ENCODE results near the gene KCNA10. TPM values are rescaled to one million over a fixed set of nuclear protein-coding genes. Genes with fewer than 3 reads are reported as not detected.

Gene KCNA10
- polyA plus RNA-seq, 1 donor, result 0.40 TPM

DNA sequence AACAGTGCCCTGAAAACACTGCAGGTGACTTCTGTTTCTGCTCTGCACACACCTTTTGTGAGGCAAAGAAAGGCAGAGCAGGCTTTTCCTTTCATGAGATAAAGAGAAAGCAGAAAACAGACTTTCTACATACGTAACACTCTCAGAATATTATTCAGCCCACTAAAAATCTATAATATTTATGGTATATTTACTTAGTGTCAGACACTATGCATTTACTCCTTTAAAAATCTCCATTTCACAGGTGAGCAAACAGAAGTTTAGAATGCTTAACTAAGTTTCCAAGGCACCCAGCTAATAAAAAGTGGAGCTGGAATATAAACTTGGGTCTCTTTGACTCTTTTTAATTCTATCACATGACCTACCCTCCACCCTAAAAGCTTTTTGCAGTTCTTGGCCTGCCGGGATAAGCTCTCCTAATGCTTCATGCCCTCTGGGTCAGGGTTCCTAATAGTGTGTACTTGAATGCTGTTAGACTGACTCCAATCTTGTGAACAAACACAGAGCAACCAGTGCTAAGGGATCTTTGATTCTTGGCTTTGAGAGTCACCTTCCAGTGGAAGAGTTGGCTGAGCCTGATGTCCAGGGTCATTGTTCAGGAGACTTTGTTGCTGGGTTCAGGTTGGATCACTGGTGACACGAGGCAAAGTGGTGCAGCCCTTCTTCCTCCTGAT lies 40.9 kb downstream of the KCNA10 start:
- DNase-seq (ENCODE audit: low read depth), result no peak

DNA sequence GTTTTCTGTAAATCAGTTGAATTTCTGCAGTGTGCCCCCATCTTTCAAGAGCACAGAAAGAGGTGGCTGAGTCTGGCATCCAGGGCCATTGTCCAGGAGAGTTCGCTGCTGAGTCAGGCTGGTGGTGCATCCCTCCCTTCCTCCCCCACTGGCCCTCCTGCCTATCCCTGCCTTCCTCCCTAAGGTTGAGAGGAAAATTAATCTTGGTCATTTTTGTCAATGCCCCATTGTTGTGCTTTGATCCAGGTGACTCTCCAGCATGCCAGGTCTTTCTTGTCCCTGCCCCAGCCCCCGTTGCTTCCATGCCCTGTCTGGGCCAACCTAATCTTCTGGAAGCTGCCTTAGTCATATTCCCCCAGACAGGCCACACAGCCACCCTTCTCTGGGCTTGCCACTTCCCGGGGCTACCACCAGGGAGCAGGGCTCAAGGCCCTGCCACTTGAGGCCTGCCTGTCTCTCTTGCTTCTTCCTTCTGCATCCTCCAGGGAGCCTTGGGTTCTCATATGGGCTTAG lies 41.5 kb downstream of the KCNA10 start:
- no peak for DNase-seq (ENCODE audit: low read depth)

DNA sequence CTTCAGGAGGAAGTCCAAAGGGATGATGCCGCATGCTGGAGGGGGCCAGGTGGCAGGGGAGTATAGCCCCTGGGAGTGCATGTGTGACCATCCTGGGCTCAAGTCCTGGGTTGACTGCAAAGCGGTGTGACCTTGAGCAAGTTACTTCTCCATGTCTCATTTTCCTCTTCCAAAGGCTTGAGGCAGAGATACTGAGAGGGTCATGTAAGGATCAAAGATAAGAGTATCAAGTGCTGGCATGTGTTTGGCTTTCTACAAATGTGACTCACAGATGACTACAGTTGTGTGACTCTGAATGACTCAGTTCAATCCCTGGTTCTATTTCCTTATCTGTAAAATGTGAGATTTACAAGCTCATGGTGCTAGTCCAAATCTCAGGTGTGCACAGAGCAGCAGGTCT lies 41.9 kb downstream of the KCNA10 start:
- DNase-seq (ENCODE audit: low read depth), result no peak

DNA sequence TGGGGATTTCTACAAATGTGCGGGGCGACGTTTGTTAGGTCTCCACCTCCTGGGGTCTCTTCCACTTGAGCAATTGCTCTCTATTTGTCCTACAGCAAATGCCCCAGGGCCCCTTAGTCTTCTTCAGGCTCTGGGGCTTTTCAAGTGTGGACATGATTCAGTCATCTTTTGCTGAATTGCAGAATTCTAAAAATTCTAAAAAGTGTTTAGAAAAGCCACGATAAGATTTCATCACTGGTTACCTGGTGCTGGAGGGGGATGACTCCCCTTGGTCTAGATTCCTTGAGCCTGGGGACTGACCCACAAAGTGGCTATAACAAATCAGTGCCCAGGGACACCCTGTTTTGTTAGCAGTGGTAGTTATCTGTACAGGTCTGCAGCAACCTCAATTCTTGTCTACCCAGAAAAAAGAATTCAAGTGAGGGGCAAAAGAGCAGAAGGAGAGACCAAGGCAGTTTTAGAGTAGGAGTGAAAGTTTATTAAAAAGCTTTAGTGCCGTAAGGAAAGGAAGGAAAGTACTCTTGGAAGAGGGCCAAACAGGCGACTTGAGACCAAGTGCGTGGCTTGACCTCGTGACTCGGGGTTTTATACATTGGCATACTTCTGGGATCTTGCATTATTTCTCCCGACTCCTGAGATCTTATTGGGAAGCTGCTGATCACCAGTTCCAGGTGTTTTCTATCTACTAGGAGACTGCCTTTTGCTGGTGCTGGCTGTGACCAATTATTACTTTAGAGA lies 42.8 kb downstream of the KCNA10 start:
- DNase-seq (ENCODE audit: low read depth), result no peak

DNA sequence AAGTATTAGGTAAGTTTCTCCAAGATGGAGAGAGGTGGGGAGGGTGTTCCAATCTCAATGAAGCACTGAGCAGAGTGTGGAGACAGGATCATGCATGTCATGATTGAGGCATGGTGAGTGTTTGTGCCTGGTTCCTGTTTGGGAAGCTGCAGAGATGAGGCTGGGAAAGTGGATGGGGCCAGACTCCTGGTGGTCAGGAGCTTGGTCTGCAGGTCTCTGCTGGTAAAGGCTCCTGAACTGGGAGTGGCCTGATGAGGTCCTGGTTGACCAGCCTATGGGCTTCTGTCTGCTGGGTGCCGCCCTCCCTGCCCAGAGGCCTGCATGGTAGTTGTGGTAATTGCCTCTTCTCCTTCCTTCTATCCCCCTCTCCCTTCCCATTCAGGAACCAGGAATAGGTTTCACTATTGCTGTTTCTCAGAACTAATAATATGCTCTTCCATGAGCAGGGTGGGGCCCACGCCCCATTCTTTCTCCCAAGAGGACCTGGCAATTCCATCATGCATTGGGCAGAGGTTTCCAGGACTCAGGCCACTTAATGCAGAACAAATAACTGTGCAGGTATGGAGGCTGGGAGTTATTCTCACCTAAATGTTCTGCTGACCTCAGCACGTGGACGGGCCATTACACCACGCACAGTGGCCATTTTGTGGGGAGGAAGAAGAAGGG lies 43.5 kb downstream of the KCNA10 start:
- DNase-seq (ENCODE audit: low read depth), result no peak

DNA sequence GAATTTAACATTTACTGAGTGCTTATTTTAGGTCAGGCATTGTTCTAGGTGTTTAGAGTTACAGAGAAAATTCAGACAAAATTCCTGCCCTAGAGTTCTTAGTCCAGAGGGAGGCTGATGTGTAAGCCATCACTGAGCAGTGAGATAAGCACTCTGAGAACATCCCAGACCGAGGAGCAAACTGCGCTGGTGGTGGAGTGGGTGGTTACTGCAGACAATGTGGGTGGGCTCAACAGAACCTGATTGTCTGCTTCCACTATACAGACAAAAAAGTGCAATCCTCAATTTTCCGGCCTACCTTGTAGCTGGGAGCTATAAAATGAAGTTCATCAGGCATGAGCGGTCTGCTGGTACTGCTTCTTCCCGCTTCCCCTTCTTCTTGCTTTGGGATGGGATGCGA lies 44.5 kb downstream of the KCNA10 start:
- DNase-seq (ENCODE audit: low read depth), result no peak

DNA sequence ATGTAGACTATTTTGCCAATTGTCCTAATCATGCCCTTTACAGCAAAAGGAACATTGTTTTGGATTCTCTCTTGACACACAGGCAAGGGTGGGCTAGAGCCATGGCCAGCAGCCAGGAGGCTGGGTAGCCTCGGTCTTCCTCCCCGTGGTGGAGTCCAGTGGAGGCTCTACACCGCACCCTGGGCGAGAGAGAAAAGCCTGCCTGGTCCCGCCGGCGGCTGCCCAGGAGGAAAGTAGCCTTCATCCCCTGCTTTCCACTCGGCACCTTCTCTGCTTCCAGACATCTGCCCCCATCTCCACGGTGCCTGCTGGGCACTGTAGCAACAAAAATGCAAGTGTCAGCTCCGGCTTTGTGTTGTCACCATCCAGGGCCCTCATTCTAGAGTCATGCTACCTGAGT lies 46.4 kb downstream of the KCNA10 start:
- no peak for DNase-seq (ENCODE audit: low read depth)

DNA sequence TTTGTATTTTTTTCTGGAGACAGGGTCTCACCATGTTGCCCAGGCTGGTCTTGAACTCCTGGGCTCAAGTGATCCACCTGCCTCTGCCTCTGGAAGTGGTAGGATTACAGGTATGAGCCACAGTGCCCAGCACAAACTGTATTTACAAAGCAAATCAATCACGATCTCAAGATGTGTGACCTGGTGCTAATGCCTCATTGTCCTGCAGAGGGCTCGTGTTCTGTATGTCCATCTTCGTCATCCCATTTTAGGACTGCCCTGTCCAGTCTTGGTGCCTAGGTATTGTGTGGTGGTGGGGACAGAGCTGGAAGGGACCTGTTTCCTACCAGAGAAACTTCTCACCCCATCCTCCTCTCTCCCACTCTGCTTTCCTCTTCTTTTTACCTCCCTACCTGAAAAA lies 47.8 kb downstream of the KCNA10 start:
- DNase-seq (ENCODE audit: low read depth), result no peak

Other genes starting within 250 kb of the KCNA10 start
- 8.6 TPM for gene RBM15, start 179.8 kb downstream of the KCNA10 start, polyA plus RNA-seq (ENCODE audit: insufficient read length)
- gene SLC16A4, start 128.1 kb downstream of the KCNA10 start, polyA plus RNA-seq (ENCODE audit: insufficient read length), result 9.9 TPM
- 102 TPM for gene LAMTOR5, start 111.5 kb downstream of the KCNA10 start, polyA plus RNA-seq (ENCODE audit: insufficient read length)
- gene PROK1, start 68.0 kb downstream of the KCNA10 start, polyA plus RNA-seq (ENCODE audit: insufficient read length), result not detected
- gene KCNA2, start 87.2 kb upstream of the KCNA10 start, polyA plus RNA-seq (ENCODE audit: insufficient read length), result 0.71 TPM
- 0.15 TPM for gene KCNA3, start 155.8 kb upstream of the KCNA10 start, polyA plus RNA-seq (ENCODE audit: insufficient read length)

All from forelimb muscle (tissue), 1 donor.